ENCODE data around the gene GNG7.

Gene GNG7

DNA sequence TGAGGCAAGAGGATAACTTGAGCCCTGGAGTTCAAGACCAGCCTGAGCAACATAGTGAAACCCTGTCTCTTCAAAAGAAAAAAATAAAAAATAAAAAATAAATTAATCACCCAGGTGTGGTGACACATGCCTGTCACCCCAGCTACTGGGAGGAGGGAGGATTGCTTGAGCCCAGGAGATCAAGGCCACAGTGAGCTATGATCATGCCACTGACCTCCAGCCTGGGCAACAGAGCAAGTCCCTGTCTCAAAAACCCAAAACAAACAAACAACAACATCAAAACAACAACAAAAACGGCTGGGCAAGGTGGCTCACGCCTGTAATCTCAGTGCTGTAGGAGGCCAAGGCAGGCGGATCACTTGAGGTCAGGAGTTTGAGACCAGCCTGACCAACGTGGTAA is 41.6 kb upstream of the GNG7 start:
- H3K4me2 ChIP-seq (ENCODE audit: low read length) = no peak overlapping the region
- no peak for TF ChIP-seq EZH2phosphoT487 (IDR thresholded peaks at IDR 0.05; ENCODE audit: low read depth)
- H3K9ac ChIP-seq (ENCODE audit: low read length) = no peak overlapping the region
- peaks cover 6% of the 10 kb centered on the region for H3K79me2 ChIP-seq (ENCODE audit: low read length)
- no peaks in the 10 kb centered on the region for H3K36me3 ChIP-seq (replicated peaks; ENCODE audit: low read depth, low read length)
- H4K20me1 ChIP-seq (ENCODE audit: insufficient read depth, low read length) = no peaks in the 10 kb centered on the region
- H3K27ac ChIP-seq (ENCODE audit: low read length) = no peak overlapping the region
- H3K4me3 ChIP-seq (ENCODE audit: low read length) = no peak overlapping the region
- no peak overlapping the region for H2AFZ ChIP-seq (ENCODE audit: low read depth, low read length)
- H3K27me3 ChIP-seq (ENCODE audit: low read depth, low read length) = peaks cover 17% of the 10 kb centered on the region
- H3K4me1 ChIP-seq (ENCODE audit: low read length) = peaks cover 3% of the 10 kb centered on the region; the same call in 1 of the 2 replicates
- H3K9me3 ChIP-seq (ENCODE audit: insufficient read depth, low read length) = no peaks in the 10 kb centered on the region

DNA sequence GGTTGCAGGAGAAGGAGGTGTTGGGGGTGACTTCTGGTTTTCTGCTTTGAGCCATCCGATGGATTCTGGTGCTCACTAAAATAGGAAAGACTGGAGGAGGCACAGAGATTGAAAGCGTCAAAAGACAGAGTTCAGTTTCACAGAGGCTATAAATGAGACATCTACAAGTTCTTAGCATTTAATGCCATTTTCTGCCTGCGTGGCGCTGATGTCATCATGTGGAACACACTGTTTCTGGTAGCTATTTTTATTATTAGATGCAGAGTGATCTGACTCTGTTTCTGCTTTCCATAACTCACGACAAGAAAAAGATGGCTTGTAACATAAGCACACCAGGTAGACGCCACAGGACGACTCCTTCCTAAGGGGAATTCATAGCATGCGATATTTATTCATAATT is 40.6 kb upstream of the GNG7 start:
- H3K4me2 ChIP-seq (ENCODE audit: low read length) = no peak overlapping the region
- H2AFZ ChIP-seq (ENCODE audit: low read depth, low read length) = no peak overlapping the region
- TF ChIP-seq EZH2phosphoT487 (IDR thresholded peaks at IDR 0.05; ENCODE audit: low read depth) = no peak
- TF ChIP-seq, protein P1, sequence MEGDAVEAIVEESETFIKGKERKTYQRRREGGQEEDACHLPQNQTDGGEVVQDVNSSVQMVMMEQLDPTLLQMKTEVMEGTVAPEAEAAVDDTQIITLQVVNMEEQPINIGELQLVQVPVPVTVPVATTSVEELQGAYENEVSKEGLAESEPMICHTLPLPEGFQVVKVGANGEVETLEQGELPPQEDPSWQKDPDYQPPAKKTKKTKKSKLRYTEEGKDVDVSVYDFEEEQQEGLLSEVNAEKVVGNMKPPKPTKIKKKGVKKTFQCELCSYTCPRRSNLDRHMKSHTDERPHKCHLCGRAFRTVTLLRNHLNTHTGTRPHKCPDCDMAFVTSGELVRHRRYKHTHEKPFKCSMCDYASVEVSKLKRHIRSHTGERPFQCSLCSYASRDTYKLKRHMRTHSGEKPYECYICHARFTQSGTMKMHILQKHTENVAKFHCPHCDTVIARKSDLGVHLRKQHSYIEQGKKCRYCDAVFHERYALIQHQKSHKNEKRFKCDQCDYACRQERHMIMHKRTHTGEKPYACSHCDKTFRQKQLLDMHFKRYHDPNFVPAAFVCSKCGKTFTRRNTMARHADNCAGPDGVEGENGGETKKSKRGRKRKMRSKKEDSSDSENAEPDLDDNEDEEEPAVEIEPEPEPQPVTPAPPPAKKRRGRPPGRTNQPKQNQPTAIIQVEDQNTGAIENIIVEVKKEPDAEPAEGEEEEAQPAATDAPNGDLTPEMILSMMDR (IDR thresholded peaks at IDR 0.05; ENCODE audit: low read depth, low read length) = no peak
- H3K27me3 ChIP-seq (ENCODE audit: low read depth, low read length) = peaks cover 17% of the 10 kb centered on the region
- H3K4me1 ChIP-seq (ENCODE audit: low read length) = no peaks in the 10 kb centered on the region
- H3K9me3 ChIP-seq (ENCODE audit: insufficient read depth, low read length) = no peaks in the 10 kb centered on the region
- no peak overlapping the region for H3K4me3 ChIP-seq (ENCODE audit: low read length)
- peaks cover 14% of the 10 kb centered on the region for H3K79me2 ChIP-seq (ENCODE audit: low read length)
- H3K9ac ChIP-seq (ENCODE audit: low read length) = no peak overlapping the region
- H4K20me1 ChIP-seq (ENCODE audit: insufficient read depth, low read length) = no peaks in the 10 kb centered on the region
- no peak overlapping the region for H3K27ac ChIP-seq (ENCODE audit: low read length)
- no peaks in the 10 kb centered on the region for H3K36me3 ChIP-seq (replicated peaks; ENCODE audit: low read depth, low read length)

DNA sequence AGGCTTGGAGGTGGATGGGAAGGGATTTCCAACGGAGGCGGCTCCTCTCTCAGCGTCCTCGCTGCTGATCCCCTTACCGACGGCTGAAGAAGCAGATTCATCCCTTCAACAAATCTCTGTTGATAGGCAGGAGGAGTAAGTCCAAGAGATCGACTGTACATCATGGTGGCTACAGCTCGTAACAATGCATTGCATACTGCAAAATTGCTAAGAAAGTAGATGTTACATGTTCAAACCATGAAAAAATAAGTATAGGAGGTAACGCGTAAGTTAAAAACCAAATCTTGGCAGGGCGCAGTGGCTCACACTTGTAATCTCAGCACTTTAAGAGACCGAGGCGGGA is 37.8 kb upstream of the GNG7 start:
- H3K36me3 ChIP-seq (replicated peaks; ENCODE audit: low read depth, low read length) = peaks cover 19% of the 10 kb centered on the region
- H3K79me2 ChIP-seq (ENCODE audit: low read length) = peaks cover 22% of the 10 kb centered on the region
- no peak overlapping the region for H3K9ac ChIP-seq (ENCODE audit: low read length)
- H3K27me3 ChIP-seq (ENCODE audit: low read depth, low read length) = peaks cover 9% of the 10 kb centered on the region
- H3K4me1 ChIP-seq (ENCODE audit: low read length) = no peaks in the 10 kb centered on the region
- peaks cover 5% of the 10 kb centered on the region for H3K9me3 ChIP-seq (ENCODE audit: insufficient read depth, low read length)
- H3K4me2 ChIP-seq (ENCODE audit: low read length) = peak overlapping the region; percentile 63
- H3K4me3 ChIP-seq (ENCODE audit: low read length) = peak overlapping the region; percentile 95
- peak overlapping the region; percentile 94 for H2AFZ ChIP-seq (ENCODE audit: low read depth, low read length)
- no peak for TF ChIP-seq EZH2phosphoT487 (IDR thresholded peaks at IDR 0.05; ENCODE audit: low read depth)
- TF ChIP-seq, protein P1 (IDR thresholded peaks at IDR 0.05; ENCODE audit: low read depth, low read length) = no peak
- H3K27ac ChIP-seq (ENCODE audit: low read length) = no peak overlapping the region
- no peaks in the 10 kb centered on the region; the same call in 1 of the 2 replicates for H4K20me1 ChIP-seq (ENCODE audit: insufficient read depth, low read length)

DNA sequence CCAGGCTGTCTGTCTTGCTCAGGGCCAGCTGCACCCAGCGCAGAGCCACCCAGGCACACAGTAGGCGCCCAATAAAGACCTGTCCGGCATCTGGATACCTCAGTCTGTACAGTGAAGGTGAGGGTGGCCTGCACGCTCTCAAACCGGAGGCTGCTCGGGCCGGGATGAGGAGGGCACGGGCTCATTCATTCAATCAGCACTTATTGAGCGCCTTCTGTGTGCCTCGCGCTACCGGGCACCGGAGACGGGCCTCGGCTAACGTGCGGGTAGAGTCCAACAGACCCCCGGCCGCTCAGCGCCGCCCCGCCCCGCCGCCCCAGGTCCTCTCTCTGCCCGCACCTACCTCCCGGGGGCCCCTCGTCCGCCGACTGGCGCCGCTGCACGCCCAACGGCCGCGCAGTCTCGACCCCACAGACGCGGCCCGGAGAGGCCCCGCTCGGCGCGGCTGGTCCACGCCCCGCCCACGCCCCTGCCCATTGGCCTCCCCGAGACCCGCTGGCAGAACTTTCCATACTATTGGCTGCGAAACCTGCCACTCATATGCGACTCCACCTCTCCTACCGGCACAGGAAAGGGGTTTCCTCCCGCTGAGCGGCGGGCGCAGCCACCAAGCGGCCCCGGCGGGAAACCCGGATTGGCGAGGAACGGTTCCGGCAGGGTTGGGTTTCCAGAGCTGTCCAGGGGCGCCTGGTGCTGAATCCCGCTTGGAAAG is 37.3 kb upstream of the GNG7 start, which contains the start of gene SLC39A3:
SLC39A3 (minus strand) TSS at position 416 of the 712 bp plus-strand sequence. CDS start 2,760 bp downstream, outside the sequence.
- peak within 1 kb of the TSS; percentile 95 for H3K4me3 ChIP-seq (ENCODE audit: low read length)
- H3K79me2 ChIP-seq (ENCODE audit: low read length) = peaks cover 22% of the 10 kb centered on the region
- H2AFZ ChIP-seq (ENCODE audit: low read depth, low read length) = peak within 1 kb of the TSS; percentile 94
- peaks cover 5% of the 10 kb centered on the region for H3K9me3 ChIP-seq (ENCODE audit: insufficient read depth, low read length)
- H3K4me1 ChIP-seq (ENCODE audit: low read length) = no peaks in the 10 kb centered on the region
- H3K4me2 ChIP-seq (ENCODE audit: low read length) = peak within 1 kb of the TSS; percentile 92
- H3K36me3 ChIP-seq (replicated peaks; ENCODE audit: low read depth, low read length) = peaks cover 23% of the 10 kb centered on the region
- H4K20me1 ChIP-seq (ENCODE audit: insufficient read depth, low read length) = no peaks in the 10 kb centered on the region; the same call in 1 of the 2 replicates
- H3K27ac ChIP-seq (ENCODE audit: low read length) = no peak within 1 kb of the TSS
- H3K27me3 ChIP-seq (ENCODE audit: low read depth, low read length) = peaks cover 9% of the 10 kb centered on the region
- H3K9ac ChIP-seq (ENCODE audit: low read length) = peak within 1 kb of the TSS; percentile 77
- TF ChIP-seq, protein P1 (IDR thresholded peaks at IDR 0.05; ENCODE audit: low read depth, low read length) = no peak
- no peak for TF ChIP-seq EZH2phosphoT487 (IDR thresholded peaks at IDR 0.05; ENCODE audit: low read depth)
